GM21423 (cell line): ENCODE data around the gene CXCL11.
"Not testable (repeated sequence)": the region's sequence is repeated elsewhere in the genome, so short reads cannot be mapped to it uniquely, and the experiment has no call there.

Source experiments
- ATAC-seq: cut with Tn5 transposase; IDR thresholded peaks from one replicate; pipeline ENCODE4 v1.9.1; 2021; ENCODE audit warnings: mild to moderate bottlenecking, moderate library complexity; ENCODE audit not compliant: unreplicated experiment

Gene CXCL11

GRCh38 chr4:76003035-76003434 is 32.8 kb downstream of the CXCL11 start:
- ATAC-seq: no peak

GRCh38 chr4:76002176-76002575 is 33.7 kb downstream of the CXCL11 start:
- no peak for ATAC-seq

GRCh38 chr4:76001700-76002099 is 34.2 kb downstream of the CXCL11 start:
- ATAC-seq: no peak

- no peak for ATAC-seq
Measured at GRCh38 chr4:76000279-76000678, 35.6 kb downstream of the CXCL11 start.

- ATAC-seq: not testable (repeated sequence)
Measured at GRCh38 chr4:75998525-75999147, 37.2 kb downstream of the CXCL11 start.

GRCh38 chr4:75997946-75998345 is 37.9 kb downstream of the CXCL11 start:
- ATAC-seq: no peak

GRCh38 chr4:75997081-75997480 is 38.8 kb downstream of the CXCL11 start:
- no peak for ATAC-seq

- no peak for ATAC-seq
Measured at GRCh38 chr4:75995727-75996126, 40.1 kb downstream of the CXCL11 start.

- no peak for ATAC-seq
Measured at GRCh38 chr4:75992462-75992861, 43.4 kb downstream of the CXCL11 start.

- no peak for ATAC-seq
Measured at GRCh38 chr4:75989846-75990528, 45.9 kb downstream of the CXCL11 start.

- no peak for ATAC-seq
Measured at GRCh38 chr4:75985116-75985515, 50.8 kb downstream of the CXCL11 start.
